Urinary bladder (tissue), 4 donors: ENCODE measurements around the gene ACP1. TPM values are rescaled to one million over a fixed set of nuclear protein-coding genes. Genes with fewer than 3 reads are reported as not detected.

ENCODE experiments used
- DNase-seq: peaks from one replicate; pipeline ENCODE4 v3.0.0-alpha.2; 2015; ENCODE audit errors: extremely low spot score
- H3K27ac ChIP-seq: one replicate; pipeline ENCODE4 v1.5.1; 2013; ENCODE audit warnings: low read depth, mild to moderate bottlenecking, moderate library complexity
- H3K36me3 ChIP-seq: one replicate; pipeline ENCODE4 v1.6.1; 2013; ENCODE audit warnings: mild to moderate bottlenecking, moderate library complexity; ENCODE audit not compliant: insufficient read depth
- H3K4me1 ChIP-seq: one replicate; pipeline ENCODE4 v1.6.1; 2013; ENCODE audit warnings: mild to moderate bottlenecking, moderate library complexity; ENCODE audit not compliant: insufficient read depth
- H3K4me3 ChIP-seq: one replicate; pipeline ENCODE4 v1.5.1; 2013; ENCODE audit warnings: low read depth, low read length
- WGBS: extraction: QIAGEN DNeasy Blood & Tissue Kit; methylation state at CpG from one replicate; pipeline ENCODE4 v1.1.7; 2013; 5-methylcytosine and 5-hydroxymethylcytosine counted together
- polyA plus RNA-seq: library from polyadenylated mRNA; stranded (reverse); fragments of 200-250 nt; gene quantifications from one replicate; pipeline ENCODE4 v1.2.3, GENCODE V29; 2013
- total RNA-seq: library from RNA; depleted of rRNA; stranded (reverse); fragments of >200 nt; gene quantifications from one replicate; pipeline ENCODE4 v1.2.3, GENCODE V29; 2014
- donor health status: healthy with polysubstance abuse.
- donor health status: healthy.

Gene ACP1
- total and polyA plus RNA-seq, 2 donors = 84.5 to 132 TPM

GRCh38 chr2:244547-244946 lies 20.2 kb upstream of the ACP1 start:
- 96% methylated on average over 7 of the region's 7 CpGs for WGBS

DNA sequence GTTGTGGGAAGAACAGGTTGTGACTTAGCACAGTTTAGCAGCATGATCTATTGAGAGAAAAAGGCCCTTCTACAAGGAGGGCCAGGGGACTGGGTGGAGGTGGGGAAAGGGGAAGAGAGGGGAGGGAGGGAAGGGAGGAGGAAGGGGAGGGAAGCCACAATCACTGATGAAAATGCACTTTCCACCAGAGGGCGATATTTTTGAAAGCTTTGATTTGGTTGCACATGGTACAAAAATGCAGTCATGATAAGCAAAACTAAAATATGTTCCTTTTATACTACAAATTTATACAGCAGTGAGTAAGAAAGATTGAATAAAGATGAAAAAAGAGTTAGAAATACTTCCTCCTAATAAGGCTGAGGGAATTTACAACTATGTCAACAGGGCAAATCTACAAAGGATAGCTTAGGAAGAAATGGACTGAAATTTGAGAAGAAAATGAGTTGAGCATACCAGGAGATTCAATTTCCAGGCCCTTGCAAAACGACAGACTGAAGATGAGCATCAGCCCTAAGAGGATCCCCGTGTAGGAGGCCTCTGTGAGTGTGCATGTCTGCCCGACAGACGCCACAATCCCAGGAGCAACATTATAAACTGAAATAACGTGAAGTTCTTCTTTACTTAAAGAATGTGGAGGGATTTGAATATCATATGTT lies 18.1 kb upstream of the ACP1 start:
- Histone ChIP-seq H3K36me3 (peaks cover 3% of the 10 kb centered on the region), H3K27ac (no peak overlapping the region), H3K4me3 (no peak overlapping the region), H3K4me1 (no peaks in the 10 kb centered on the region)
- 52% methylated on average over 6 of the region's 6 CpGs for WGBS
- DNase-seq = no peak

More at GRCh38 chr2:244547-244946, 20.2 kb upstream of the ACP1 start:
- Histone ChIP-seq H3K27ac (no peak overlapping the region), H3K36me3 (peaks cover 3% of the 10 kb centered on the region), H3K4me3 (no peak overlapping the region), H3K4me1 (no peaks in the 10 kb centered on the region)
- no peak for DNase-seq

DNA sequence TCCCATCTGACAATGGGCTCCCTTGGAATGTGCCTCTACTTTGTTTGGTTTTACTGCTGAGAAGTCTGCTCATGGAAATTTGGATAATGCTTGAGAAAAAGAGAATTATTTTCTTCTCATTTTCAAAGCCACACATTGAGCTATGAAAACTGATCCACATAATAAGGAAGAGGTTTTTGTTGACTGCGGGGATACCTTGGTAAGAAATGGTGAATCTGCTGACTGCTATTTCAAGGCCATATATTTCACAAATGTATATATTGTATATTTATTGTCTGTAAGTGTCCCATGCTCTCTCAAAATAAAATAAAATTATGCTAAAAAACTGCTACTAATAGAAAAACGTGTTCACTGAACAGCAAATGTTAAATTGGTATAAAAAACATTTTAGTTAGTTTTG lies 16.0 kb upstream of the ACP1 start:
- Histone ChIP-seq H3K36me3 (peaks cover 3% of the 10 kb centered on the region), H3K4me1 (no peaks in the 10 kb centered on the region), H3K27ac (no peak overlapping the region), H3K4me3 (no peak overlapping the region)
- DNase-seq = no peak
- 89% methylated on average over 2 of the region's 2 CpGs for WGBS

GRCh38 chr2:249538-250042 lies 15.2 kb upstream of the ACP1 start:
- no peaks in the 10 kb centered on the region for H3K4me1 ChIP-seq
- no peak for DNase-seq
- H3K36me3 ChIP-seq = peaks cover 3% of the 10 kb centered on the region
- H3K27ac ChIP-seq = no peak overlapping the region
- no peak overlapping the region for H3K4me3 ChIP-seq
- 90% methylated on average over 15 of the region's 15 CpGs for WGBS

- Histone ChIP-seq H3K27ac (no peak overlapping the region), H3K4me1 (no peaks in the 10 kb centered on the region), H3K4me3 (no peak overlapping the region), H3K36me3 (no peaks in the 10 kb centered on the region)
- DNase-seq = no peak
- 56% methylated on average over 6 of the region's 6 CpGs for WGBS
Measured at GRCh38 chr2:252001-252602, 12.6 kb upstream of the ACP1 start.

DNA sequence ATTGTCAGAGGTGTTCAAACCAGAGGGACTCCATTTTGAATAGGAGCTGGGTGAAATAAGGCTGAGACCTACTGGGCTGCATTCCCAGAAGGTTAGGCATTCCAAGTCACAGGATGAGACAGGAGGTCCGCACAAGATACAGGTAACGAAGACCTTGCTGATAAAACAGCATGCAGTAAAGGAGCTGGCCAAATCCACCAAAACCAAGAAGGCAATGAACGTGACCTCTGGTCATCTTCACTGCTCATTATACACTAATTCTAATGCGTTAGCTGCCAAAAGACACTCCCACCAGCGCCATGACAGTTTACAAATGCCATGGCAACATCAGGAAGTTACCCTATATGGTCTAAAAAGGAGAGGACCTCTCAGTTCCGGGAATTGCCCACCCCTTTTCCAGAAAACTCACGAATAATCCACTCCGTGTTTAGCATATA lies 11.5 kb upstream of the ACP1 start:
- Histone ChIP-seq H3K27ac (no peak overlapping the region), H3K4me3 (no peak overlapping the region), H3K4me1 (no peaks in the 10 kb centered on the region), H3K36me3 (no peaks in the 10 kb centered on the region)
- DNase-seq = no peak
- WGBS = 85% methylated on average over 8 of the region's 8 CpGs

- H3K27ac ChIP-seq = no peak overlapping the region
- no peak for DNase-seq
- no peaks in the 10 kb centered on the region for H3K4me1 ChIP-seq
- 68% methylated on average over 7 of the region's 7 CpGs for WGBS
- H3K36me3 ChIP-seq = no peaks in the 10 kb centered on the region
- no peak overlapping the region for H3K4me3 ChIP-seq
Measured at GRCh38 chr2:254241-254640, 10.5 kb upstream of the ACP1 start.

DNA sequence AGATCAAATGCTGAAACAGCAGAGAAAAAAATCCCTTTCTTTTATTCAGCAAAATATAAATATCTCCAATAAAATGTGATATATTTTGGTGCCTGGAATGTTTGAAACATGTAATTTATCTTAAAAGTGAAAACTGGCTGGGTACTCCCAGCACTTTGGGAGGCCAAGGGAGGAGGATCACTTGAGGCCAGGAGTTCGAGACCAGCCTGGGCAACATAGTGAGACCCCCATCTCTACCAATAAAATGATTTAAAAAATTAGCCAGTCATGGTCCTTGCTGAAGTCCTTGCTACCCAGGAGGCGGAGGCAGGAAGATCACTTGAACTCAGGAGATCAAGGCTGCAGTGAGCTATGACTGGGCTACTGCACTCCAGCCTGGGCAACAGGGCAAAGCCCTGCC lies 9.6 kb upstream of the ACP1 start:
- no peak for DNase-seq
- WGBS = 97% methylated on average over 2 of the region's 2 CpGs
- Histone ChIP-seq H3K4me3 (no peak overlapping the region), H3K4me1 (no peaks in the 10 kb centered on the region), H3K36me3 (no peaks in the 10 kb centered on the region), H3K27ac (no peak overlapping the region)

DNA sequence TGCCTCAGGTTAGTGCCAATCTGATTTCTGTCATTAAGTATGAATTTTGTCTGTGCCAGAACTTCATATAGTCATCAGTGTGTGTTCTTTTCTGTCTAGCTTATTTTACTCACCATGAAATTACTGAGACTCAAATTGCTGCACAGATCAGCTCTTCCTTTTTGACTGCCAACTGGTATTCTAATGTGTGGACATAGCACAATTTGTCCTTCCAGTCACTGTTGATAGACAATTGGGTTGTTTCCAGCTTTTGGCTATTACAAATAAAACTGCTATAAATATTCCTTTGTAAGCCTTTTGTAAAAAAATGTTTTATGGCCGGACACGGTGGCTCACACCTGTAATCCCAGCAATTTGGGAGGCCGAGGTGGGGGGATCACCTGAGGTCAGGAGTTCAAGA lies 8.7 kb upstream of the ACP1 start:
- 81% methylated on average over 3 of the region's 3 CpGs for WGBS
- no peak overlapping the region for H3K4me3 ChIP-seq
- H3K27ac ChIP-seq = no peak overlapping the region
- no peaks in the 10 kb centered on the region for H3K4me1 ChIP-seq
- no peak for DNase-seq
- no peaks in the 10 kb centered on the region for H3K36me3 ChIP-seq

- 94% methylated on average over 3 of the region's 3 CpGs for WGBS
Measured at GRCh38 chr2:257429-257828, 7.3 kb upstream of the ACP1 start.

DNA sequence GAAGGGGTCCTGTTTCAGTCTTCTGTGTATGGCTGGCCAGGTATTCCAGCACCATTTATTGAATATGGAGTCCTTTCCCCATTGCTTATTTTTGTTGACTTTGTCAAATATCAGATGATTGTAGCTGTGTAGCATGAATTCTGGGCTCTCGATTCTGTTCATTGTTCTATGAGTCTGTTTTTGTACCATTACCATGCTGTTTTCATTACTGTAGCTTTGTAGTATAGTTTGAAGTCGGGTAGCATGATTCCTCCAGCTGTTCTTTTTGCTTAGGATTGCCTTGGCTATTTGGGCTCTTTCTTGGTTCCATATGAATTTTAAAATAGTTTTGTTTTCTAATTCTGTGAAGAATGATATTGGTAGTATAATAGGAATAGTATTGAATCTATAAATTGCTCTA lies 6.9 kb upstream of the ACP1 start:
- Histone ChIP-seq H3K27ac (no peak overlapping the region), H3K36me3 (no peaks in the 10 kb centered on the region), H3K4me3 (no peak overlapping the region), H3K4me1 (no peaks in the 10 kb centered on the region)
- WGBS = 97% methylated on average over 2 of the region's 2 CpGs
- no peak for DNase-seq

More at GRCh38 chr2:257429-257828, 7.3 kb upstream of the ACP1 start:
- no peak for DNase-seq
- Histone ChIP-seq H3K4me1 (no peaks in the 10 kb centered on the region), H3K36me3 (no peaks in the 10 kb centered on the region), H3K27ac (no peak overlapping the region), H3K4me3 (no peak overlapping the region)

DNA sequence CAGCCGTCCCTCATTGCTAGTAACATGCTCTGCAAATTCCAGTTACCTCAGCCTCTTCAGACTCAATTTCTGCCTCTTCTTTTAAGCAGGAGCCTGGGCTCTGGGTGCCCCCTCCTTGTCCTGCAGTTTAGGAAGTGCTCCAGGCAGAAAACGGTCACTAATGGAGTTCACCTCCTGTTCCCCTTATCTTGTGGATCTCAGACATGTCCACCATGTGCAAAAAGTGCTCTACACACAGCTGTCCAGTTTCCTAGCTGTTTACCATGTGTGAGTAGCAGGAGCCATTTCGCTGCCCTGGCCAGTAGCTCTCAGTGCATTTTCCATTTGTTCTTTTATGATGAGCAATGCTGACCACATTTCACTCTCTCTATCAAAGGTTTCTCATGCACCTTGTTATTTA lies 5.8 kb upstream of the ACP1 start:
- no peak for DNase-seq
- WGBS = 80% methylated on average over 3 of the region's 3 CpGs
- Histone ChIP-seq H3K27ac (no peak overlapping the region), H3K4me1 (no peaks in the 10 kb centered on the region), H3K4me3 (no peak overlapping the region), H3K36me3 (no peaks in the 10 kb centered on the region)

GRCh38 chr2:259789-260331 lies 4.9 kb upstream of the ACP1 start:
- Histone ChIP-seq H3K36me3 (no peaks in the 10 kb centered on the region), H3K27ac (no peak overlapping the region), H3K4me1 (no peaks in the 10 kb centered on the region), H3K4me3 (no peak overlapping the region)
- no peak for DNase-seq
- 92% methylated on average over 2 of the region's 2 CpGs for WGBS

DNA sequence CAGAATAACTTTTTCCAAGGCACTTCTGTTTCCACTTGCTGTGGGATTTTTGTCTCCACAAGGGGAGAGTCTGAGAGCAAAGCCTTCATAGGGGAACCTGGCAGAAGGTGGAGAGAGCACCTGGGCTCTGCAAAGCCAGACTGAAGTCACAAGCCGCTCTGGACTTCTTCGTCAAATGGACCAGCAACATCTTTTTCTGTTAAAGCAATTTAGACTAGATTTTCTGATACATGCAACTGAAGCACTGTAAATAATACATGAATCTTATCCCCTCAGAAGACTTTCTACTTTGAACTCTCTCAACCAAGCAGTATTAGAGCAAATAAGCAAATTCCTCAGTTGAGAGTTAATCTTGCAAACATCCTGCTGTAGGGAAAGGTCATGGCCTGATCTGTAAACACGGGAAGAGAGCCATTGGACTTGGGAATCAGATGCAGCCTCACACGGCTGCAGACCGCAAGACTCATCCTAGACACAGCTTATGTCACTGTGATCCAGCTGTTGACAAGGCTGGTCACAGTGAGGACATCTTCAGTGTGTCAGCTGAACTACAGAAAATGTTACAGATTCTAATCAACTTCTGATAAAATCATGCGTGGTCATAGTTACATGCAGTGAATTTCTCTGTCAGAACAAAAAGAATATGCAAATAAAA lies 4.1 kb upstream of the ACP1 start:
- H3K4me3 ChIP-seq = no peak overlapping the region
- H3K27ac ChIP-seq = no peak overlapping the region
- WGBS = 51% methylated on average over 6 of the region's 6 CpGs
- no peaks in the 10 kb centered on the region for H3K36me3 ChIP-seq
- no peak for DNase-seq
- H3K4me1 ChIP-seq = peaks cover 2% of the 10 kb centered on the region
